ENCODE measurements around the gene MAFF.

DNA sequence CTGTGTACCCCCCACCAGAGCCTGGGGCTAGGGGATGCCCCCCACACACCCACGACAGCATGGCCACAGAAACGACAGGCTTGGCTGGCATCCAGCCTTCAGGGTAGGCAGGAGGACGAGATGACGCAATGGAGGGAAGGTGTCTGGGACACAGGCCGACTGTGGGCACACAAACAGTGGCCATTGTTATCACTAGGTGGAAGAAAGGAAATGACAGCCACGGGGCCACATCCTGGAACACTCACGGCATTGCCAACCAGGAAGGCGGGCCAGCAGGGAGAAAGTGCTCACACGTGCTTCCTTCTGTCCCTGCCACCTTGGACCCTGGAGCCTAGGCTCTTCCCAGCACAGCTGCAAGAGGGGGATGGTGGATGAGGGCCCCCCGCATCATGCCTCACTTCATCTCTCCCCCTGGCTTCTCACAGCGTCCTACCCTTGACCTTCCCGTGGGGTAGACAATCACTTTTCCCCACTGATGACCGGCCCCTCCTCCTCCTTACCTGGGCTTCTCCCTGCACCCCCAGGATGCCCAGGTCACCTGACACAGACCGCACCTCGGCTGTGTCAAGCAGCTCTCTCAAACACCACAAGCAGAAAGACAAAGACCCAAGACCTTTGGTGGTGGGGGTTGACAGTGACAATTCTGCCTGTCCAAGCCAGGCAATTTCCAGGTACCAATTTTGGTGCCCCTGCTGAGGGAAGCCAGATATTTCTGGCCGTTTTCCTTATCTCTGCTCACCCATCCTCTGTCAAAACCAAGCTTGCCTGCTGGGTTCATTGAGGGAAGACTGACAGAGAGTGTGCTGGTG lies 28.8 kb upstream of the MAFF start:
- TF ChIP-seq, protein P1, sequence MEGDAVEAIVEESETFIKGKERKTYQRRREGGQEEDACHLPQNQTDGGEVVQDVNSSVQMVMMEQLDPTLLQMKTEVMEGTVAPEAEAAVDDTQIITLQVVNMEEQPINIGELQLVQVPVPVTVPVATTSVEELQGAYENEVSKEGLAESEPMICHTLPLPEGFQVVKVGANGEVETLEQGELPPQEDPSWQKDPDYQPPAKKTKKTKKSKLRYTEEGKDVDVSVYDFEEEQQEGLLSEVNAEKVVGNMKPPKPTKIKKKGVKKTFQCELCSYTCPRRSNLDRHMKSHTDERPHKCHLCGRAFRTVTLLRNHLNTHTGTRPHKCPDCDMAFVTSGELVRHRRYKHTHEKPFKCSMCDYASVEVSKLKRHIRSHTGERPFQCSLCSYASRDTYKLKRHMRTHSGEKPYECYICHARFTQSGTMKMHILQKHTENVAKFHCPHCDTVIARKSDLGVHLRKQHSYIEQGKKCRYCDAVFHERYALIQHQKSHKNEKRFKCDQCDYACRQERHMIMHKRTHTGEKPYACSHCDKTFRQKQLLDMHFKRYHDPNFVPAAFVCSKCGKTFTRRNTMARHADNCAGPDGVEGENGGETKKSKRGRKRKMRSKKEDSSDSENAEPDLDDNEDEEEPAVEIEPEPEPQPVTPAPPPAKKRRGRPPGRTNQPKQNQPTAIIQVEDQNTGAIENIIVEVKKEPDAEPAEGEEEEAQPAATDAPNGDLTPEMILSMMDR (IDR thresholded peaks at IDR 0.05; ENCODE audit: insufficient read depth, low read length): no peak
- TF ChIP-seq POLR2AphosphoS5 (IDR thresholded peaks at IDR 0.05; ENCODE audit: low read depth) (no peak), GABPA (IDR thresholded peaks at IDR 0.05; ENCODE audit: low read depth) (no peak)
